ENCODE data around the gene DNAJC1. TPM values are rescaled to one million over a fixed set of nuclear protein-coding genes. Genes with fewer than 3 reads are reported as not detected.
"Not testable (repeated sequence)": the region's sequence is repeated elsewhere in the genome, so short reads cannot be mapped to it uniquely, and the experiment has no call there.

The DNAJC1 gene
- polyA plus RNA-seq, 4 donors: 26.6 to 32.3 (median 29.7) TPM

DNA sequence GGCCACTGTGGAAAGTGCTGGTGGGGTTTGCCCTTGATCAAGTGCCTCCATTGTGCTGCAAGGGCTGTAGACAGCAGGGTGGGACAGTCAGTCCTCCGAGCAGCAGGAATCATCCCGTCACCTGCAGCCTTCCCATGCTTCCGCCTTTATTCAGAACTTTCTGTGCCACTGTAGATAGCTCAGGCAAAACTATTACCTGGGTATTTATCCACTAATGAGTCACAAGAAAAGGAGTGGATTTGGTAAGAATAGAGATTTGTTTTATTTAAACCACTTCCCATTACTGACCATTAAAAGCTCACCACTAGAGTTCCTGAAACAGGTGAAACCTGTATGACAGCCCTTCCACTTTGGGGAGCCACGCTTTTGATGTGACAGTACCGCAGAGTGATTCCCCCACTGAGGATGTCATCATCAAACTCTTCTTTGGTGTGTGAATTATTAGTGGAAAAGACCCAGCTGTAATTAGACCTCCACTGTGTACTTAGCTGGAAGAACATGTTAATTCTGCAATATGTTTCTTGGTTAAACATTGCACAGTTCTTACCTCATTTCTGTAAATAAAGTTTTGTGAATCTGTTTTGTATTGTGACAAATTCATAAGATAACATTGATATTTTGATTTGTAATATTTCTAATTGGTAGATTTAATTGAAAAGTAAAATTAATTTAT lies 260.7 kb downstream of the DNAJC1 start:
- no peak for DNase-seq (ENCODE audit: low read depth in 4 of 4, low spot score in 2 of 4)

DNA sequence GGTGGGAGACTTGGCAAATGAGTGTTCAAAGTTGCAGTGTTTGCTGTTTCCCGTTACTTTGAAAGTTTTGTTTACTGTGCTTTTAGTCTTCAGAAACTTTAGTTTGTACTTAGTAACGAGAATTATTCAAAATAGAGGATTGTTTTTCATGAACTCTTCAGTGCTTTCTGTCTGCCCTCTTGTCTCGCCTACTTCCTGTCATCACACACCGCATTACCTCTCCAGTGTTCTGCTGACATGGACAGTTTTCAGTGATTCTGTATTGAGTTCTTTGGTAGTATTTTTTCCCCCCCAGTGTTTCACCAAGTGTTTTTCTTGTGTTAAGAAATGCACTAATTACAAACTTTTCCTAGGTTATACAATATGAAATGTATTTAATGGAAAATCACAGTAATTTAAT lies 262.5 kb downstream of the DNAJC1 start:
- no peak for DNase-seq (ENCODE audit: low read depth in 4 of 4, low spot score in 2 of 4)

DNA sequence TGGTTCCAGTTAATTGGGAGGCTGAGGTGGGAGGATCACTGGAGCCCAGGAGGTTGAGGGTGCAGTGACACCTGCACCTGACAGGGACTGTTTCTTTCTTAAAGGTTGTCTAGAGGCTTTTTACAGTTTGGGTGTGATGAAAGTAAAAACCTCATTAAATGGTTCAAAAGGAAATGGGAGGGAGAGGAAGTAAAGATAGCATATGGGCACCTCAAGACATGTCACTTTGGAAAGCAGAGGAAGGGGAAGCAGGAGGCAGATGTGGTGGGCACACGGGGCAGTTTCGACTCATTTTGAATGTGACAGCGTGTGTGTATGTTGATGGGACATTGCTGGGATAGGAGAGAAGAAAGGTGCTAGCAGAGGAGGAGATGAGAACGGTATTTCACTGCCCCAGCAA lies 266.4 kb downstream of the DNAJC1 start:
- no peak for DNase-seq (ENCODE audit: low read depth in 4 of 4, low spot score in 2 of 4)

DNA sequence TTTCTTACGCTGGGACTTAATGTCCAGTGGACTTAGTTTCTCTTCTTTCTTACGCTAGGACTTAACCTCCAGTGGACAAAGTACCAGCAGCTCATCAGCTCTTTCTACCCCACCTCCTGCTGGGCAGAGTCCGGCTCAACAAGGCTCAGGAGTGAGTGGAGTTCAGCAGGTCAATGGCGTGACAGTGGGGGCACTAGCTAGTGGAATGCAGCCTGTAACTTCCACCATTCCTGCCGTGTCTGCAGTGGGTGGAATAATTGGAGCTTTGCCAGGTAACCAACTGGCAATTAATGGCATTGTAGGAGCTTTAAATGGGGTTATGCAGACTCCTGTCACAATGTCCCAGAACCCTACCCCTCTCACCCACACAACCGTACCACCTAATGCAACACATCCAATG lies 269.8 kb downstream of the DNAJC1 start:
- no peak for DNase-seq (ENCODE audit: low read depth in 4 of 4, low spot score in 2 of 4)

DNA sequence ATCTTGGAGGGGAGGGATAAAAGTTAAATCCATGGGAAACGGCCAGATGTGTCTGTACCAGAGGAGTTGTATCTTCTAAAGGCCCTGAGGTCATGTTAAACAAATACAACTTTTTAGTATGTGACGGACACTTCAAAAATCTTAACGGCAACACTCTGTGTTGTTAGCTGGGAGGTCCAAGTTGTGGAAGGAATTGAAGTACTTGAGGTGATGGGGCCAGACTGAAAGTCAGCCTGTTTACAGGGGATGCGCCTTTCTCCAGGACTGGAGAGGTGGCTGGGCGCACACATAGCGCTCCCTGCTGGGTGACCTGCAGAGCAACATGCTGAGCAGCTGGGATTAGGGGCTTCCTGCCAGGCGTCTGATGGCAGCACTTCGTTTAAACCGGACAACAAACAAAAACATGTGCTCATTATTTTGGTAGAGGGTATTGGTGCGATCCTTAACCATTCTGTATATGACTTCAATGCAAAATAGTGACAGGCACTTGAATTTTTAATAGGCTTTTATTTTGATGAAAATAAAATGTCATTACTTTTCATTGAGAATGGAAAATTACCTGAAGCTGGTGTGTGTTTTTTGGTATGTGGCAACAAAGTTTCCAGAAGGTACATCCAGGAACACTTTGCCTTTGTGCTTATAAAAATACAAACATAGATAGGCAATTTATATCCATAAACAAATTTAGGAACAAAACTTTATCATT lies 271.3 kb downstream of the DNAJC1 start:
- peak; percentile 27 to 71 (median 62) for DNase-seq (ENCODE audit: low read depth in 4 of 4, low spot score in 2 of 4)

DNA sequence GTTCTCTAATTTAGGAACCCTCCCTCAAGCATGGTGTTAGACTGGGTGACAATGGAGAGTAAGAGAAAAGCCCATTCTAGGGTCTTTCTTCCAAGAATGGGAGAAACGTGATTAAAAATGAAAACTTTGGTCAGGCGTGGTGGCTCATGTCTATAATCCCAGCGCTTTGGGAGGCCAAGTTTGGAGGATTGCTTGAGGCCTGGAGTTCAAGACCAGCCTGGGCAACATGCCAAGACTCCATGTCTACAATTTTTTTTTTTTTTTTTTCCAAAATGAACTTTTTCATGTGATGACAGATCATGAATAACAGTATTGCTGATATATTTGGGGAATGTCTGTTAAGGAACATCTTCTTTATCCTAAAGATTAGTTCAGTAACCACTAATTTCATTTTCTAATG lies 274.9 kb downstream of the DNAJC1 start:
- no peak for DNase-seq (ENCODE audit: low read depth in 4 of 4, low spot score in 2 of 4)

DNA sequence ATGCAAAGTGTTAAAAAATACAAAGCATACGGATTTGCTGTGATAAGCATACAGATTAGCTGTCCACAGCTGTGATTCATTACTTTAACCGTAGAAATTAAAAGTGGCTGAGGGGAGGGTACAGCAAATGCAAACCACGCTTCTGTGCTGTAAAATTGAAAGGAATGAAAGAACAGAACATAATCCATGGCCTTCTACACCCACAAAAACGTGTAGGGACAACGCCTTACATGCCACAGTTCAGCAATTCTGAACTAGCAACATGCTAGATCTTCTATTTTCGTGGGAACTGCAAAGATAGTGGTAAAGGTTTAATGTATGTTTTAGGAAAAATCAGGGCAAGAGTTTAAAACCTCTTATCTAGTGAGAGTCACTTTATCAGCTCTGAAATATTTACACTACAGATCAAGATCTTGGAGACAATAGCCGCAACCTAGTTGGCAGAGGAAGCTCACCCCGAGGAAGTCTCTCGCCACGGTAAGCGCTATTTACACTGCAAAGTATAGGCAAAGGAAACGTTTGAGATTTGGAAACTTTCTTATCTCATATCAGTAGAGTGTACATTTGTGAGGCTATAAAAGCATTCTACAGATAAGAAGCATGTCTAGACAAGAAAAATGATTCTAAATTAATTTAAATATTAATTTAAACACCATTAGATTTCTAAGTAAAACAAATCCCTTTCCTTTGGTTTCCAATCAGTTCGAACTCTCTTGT lies 275.9 kb downstream of the DNAJC1 start:
- DNase-seq (ENCODE audit: low read depth in 4 of 4, low spot score in 2 of 4): no peak

DNA sequence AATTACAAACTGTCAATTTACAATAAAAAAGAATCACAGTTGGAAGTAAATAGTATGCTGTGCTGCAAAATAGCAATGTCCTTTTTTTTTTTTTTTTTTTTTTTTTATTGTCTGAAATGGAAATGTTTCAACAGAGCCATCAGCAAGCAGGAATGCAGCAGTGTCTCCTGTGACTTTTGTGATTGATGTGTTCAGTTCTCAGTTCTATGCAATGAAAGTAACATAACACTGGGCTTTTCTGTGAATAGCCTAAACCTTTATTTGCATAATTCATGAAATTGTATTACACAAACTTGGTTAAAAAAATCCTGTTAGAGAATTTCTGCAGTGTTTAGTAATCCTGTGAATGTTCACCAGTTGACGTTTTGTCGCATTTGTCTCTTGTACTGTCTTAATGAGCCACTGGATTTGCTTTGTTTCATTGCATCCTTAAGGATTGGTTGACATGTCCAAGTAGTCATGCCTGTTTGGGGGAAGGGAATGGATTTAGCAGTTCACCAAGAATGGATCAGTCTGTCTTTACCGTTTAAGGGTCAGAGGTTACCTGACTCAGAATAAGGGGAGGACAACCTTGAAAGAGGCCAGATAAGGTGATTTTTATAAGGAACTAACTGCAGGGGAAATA lies 276.8 kb downstream of the DNAJC1 start:
- DNase-seq (ENCODE audit: low read depth in 4 of 4, low spot score in 2 of 4): no peak

DNA sequence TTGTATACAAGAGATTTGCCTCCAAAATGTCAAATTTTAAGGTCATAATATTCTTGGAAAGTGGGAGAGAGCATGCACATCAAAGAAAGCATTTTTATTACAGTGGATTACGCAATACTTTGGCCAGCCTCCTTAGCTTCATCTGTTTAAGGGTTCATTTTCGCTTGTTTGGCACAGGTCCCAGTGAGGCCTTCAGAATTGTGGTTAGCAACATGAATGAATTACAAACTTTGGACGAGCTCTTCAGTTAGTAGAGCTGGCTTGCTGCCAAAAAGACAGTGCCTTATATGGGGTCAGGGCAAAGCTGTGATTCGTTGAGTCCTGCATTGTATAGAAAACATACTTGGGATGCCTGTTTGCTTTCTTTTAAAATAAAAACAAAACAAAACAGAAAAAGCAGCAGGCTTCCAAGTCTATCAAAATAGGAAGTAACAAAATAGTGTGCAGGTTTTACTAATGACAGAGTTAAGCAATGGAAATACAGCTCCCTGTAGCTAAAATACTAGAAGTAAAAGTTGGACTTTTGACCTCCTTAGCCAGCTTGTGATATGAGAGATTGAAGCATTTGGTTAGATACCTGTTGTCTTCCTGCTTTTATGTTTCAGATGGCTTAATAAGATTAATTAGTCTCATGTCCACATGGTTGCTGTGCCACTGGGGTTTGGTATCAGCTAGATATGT lies 278.7 kb downstream of the DNAJC1 start:
- DNase-seq (ENCODE audit: low read depth in 4 of 4, low spot score in 2 of 4): peak; percentile 88 to 96 (median 91)

DNA sequence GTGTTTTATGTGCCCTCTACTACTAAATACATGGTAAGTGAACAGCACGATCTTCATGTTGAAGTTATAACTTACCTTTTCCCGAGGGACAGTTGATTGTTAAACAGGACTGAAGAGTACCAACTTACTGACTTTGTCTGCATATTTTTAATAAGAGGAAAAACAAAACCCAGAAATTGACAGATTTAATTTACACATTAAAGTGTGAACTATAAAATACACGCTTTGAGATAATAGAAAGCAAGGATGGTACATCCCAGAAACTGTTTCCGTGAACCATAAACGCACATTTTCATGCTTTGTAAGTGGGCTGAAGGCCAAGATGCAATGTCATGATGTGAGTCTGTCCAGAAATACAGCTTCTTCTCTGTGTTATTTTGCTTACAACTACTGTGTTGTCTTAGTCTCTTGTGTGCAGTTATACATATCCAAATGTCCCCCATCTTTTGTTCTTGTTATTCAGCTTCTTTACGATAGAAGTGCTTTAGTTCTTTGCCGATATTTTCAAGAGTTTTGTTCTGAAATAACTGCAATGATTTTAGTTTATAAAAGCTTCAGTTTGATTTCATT lies 279.4 kb downstream of the DNAJC1 start:
- DNase-seq (ENCODE audit: low read depth in 4 of 4, low spot score in 2 of 4): no peak

DNA sequence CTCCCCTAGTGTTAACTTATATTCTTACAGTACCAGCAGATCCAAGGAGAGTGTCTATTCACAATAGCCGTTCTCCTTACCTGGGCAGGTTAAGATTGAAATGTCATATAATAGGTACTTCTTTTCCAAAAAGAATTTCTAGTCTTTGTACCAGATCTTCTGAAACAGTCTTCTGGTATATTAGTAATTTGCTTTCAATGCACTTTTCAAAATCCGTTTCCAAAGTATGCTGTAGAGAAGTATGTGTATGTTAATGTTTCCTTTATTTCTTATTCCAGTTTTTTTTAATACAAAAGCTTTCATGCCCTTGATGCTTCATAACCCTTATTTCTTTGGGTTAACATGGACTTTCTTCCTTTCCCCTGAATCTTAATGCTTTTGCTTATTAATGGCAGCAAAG lies 281.3 kb downstream of the DNAJC1 start:
- DNase-seq (ENCODE audit: low read depth in 4 of 4, low spot score in 2 of 4): no peak

DNA sequence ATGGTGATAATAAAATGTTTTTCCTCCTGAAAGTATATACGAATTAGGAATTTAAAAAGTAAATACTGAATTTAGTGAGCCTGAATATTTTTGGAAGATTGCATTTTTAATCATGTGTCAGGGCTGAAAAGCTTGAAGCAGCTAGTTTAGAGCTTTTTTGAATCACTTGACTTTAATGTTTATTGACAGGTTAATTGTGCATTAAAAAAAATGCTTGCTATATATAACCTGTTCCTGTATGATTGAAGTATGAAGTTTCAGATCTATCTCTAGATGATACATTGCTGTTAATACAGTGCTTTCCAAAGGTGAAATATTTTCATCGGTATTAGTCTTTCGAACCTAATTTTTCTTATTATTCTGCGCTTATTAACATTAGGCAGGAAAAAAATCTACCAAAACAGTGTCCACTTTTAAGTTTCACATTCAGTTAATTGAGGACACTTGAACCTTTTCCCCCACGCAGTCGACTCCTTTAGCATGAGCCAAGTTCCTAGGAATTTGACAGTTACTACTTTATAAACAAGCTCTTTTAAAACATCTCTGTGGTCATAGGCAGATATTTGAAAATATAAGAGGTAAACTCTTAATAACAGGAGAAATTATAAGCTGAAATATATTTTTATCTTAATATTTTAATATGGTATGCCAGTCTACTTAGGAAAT lies 282.4 kb downstream of the DNAJC1 start:
- DNase-seq (ENCODE audit: low read depth in 4 of 4, low spot score in 2 of 4): no peak

DNA sequence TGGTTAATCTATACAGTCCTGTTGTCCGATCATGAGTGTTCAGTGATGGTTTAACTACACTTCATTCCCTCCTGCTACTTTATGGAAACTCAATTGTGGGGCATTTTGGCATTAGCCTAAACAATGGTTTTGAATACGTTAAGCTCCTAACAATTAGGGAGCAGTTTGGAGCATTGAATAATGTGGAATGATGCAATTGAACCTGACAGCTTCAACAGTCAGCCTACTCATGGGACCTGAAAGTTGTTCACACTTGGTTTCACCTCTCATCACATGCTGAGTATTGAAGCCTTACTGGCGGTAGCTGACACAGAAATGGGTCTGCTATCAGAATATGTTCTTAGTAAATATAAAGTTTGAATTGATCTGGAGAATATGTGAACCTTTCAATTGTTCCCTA lies 283.4 kb downstream of the DNAJC1 start:
- no peak for DNase-seq (ENCODE audit: low read depth in 4 of 4, low spot score in 2 of 4)

DNA sequence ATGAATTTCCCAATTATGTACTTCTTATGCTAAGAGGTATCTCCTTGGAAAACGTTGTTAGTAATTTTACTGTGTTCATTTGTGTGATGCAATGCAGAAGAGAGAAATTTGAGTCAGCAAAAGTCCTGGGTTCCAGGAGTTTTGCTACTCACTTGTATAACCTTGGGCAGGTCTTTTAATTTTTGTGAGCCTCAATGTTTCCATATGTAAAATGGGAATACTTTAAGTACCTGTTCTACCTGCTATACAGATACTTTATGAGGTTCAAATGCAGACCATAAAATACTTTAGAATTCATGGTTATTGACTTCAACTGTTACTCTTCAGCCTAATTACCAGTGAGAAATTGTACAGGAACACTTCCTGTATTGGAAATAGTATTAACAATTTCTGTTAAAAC lies 284.0 kb downstream of the DNAJC1 start:
- no peak for DNase-seq (ENCODE audit: low read depth in 4 of 4, low spot score in 2 of 4)

DNA sequence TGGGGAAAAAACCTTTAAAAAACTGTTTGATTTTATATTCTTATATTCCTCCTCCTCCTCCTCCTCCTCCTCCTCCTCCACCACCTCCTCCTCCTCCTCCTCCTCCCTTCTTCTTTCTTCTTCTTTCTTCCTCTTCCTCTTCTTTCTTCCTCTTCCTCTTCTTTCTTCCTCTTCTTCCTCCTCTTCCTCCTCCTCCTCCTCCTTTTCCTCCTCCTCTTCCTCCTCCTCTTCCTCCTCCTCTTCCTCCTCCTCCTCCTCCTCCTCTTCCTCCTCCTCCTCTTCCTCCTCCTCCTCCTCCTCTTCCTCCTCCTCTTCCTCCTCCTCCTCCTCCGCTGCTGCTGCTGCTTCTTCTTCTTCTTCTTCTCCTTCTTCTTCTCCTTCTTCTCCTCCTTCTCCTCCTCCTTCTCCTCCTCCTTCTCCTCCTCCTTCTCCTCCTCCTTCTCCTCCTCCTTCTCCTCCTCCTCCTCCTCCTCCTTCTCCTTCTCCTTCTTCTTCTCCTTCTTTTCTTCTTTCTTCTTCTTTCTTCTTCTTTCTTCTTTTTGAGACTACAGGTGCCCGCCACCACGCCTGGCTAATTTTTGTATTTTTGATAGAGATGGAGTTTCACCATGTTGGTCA lies 286.0 kb downstream of the DNAJC1 start:
- DNase-seq (ENCODE audit: low read depth in 4 of 4, low spot score in 2 of 4): not testable (repeated sequence)

DNA sequence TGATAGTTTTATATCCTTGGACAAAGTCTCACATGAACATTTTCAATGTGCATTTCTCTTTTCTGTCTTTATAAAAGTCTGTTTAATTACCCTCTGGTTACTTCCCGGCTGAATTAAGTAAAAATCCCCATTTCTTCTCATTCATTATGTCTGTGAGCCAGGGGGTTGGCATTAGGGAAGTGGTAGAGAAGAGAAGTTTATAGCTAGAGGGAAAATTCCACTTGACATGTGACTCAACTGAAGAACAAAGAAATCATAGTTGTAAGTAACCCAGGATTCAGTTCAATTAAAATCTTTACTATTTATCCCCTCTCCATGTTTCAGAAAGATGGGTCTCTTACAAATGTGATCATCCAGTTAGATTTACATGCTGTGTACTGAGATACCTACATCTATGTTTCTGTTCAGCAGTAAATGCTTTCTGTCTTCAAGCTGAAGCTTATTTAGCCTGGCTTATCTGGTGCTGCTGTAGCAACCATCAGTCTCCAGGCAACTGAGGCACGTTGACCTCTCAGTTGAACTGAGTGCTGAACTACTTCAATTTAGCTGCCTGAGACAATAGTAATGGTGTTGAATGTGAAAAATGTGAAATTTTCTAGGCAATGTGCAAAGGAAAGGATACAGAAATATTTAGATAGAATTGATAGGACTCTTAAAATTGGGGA lies 287.9 kb downstream of the DNAJC1 start:
- DNase-seq (ENCODE audit: low read depth in 4 of 4, low spot score in 2 of 4): no peak

DNA sequence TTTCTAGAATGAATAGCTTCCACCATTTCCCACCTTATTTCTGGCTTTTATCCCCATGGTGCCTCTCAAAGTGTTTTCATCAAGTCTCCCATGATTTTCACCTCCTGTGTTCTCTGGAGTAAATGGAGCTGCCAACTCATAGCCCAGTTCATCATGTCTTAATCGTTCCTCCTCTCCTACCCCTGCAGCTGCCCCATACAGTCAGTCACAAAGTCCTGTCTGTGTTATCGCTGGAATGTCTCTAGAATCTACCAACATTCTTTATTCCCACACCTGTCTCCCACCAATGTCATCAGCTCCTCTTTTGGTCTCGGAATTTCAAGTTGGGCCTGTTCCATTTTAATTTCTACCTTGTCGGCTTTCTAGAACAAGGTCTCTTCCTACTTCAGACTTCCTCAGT lies 290.6 kb downstream of the DNAJC1 start:
- DNase-seq (ENCODE audit: low read depth in 4 of 4, low spot score in 2 of 4): no peak

DNA sequence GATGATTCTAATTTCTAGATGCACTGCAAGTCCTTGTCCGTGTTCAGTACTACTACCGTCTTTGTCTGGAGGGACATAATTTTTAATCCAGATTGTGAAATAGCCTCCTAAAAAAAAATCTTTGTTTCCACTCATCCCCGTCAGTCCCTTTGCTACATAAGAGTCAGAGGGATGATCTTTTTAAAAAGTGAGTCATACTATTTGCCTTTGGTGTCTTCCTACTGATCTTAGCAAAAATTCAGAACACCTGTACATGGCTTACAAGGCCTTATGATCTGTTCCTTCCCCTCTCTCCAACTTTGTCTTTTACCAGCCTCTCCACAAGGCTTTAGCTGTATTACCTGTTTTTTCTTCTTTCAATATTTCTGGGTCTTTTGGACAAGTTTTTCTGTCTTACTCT lies 296.0 kb downstream of the DNAJC1 start:
- DNase-seq (ENCODE audit: low read depth in 4 of 4, low spot score in 2 of 4): no peak

Measured in left renal cortex interstitium (tissue), 4 donors.